ENCODE measurements around the gene PLCH1.

- TF ChIP-seq, protein P1, sequence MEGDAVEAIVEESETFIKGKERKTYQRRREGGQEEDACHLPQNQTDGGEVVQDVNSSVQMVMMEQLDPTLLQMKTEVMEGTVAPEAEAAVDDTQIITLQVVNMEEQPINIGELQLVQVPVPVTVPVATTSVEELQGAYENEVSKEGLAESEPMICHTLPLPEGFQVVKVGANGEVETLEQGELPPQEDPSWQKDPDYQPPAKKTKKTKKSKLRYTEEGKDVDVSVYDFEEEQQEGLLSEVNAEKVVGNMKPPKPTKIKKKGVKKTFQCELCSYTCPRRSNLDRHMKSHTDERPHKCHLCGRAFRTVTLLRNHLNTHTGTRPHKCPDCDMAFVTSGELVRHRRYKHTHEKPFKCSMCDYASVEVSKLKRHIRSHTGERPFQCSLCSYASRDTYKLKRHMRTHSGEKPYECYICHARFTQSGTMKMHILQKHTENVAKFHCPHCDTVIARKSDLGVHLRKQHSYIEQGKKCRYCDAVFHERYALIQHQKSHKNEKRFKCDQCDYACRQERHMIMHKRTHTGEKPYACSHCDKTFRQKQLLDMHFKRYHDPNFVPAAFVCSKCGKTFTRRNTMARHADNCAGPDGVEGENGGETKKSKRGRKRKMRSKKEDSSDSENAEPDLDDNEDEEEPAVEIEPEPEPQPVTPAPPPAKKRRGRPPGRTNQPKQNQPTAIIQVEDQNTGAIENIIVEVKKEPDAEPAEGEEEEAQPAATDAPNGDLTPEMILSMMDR (IDR thresholded peaks at IDR 0.05): no peak
- TF ChIP-seq EP300 (IDR thresholded peaks at IDR 0.05): no peak
These were observed 379.6 kb downstream of the PLCH1 start for GRCh38 chr3:155365178-155365783.

Data from ovary (tissue), 3 donors.